Measurements from ENCODE around the gene XNDC1N.
A peak's percentile ranks its signal among the peaks of the same experiment; 100 is the strongest.
"Not testable (repeated sequence)": the region's sequence is repeated elsewhere in the genome, so short reads cannot be mapped to it uniquely, and the experiment has no call there.

The XNDC1N gene

DNA sequence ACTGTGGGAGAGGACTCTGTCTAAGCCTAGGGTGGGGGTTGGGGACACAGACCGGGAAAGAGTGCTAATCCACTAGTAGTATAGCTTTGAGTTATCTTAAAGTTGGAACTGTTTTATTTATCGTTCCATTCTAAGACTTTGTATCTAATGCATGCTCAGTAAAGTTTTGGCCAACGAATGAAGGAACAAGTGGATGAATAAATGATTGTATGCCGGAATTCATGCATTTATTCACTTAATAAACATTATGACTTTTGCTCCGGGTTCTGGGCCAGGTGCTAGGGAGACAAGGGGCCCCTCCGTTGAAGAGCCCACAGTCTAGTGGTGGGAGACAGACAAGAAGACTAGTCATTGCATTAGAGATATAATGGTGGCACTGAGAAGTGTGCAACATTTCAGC, 1.1 kb upstream of the XNDC1N start:
- TF ChIP-seq SUZ12 (IDR thresholded peaks at IDR 0.05) (no peak), L3MBTL2 (conservative IDR thresholded peaks at IDR 0.05) (no peak), FOXM1 (IDR thresholded peaks at IDR 0.05; ENCODE audit: borderline replicate concordance) (no peak), BHLHE40 (IDR thresholded peaks at IDR 0.05; ENCODE audit: borderline replicate concordance) (no peak), SP1 (IDR thresholded peaks at IDR 0.05) (no peak), TARDBP (IDR thresholded peaks at IDR 0.05) (no peak)
- CTCF ChIA-PET, result no interaction called here
- no peak for DNase-seq (ENCODE audit: extremely low spot score)
- POLR2A ChIA-PET, result interaction anchor here (0.8 to 2.9 kb wide), 5 partner anchors 9 to 36 kb away, joined by 3 to 16 read pairs (median 4); no protein-coding TSS in a partner anchor

- ChIA-PET CTCF (no interaction called here), POLR2A (interaction anchor here (0.8 to 2.9 kb wide), 6 partner anchors 9 to 36 kb away, joined by 3 to 16 read pairs (median 4); no protein-coding TSS in a partner anchor)
- DNase-seq (ENCODE audit: extremely low spot score), result peak; percentile 96
- no peak for TF ChIP-seq SUZ12 (IDR thresholded peaks at IDR 0.05)
- TF ChIP-seq NFRKB (IDR thresholded peaks at IDR 0.05), result no peak
- peak; percentile 72 for TF ChIP-seq FOXK2 (IDR thresholded peaks at IDR 0.05)
- TF ChIP-seq L3MBTL2 (conservative IDR thresholded peaks at IDR 0.05), result no peak
- no peak for TF ChIP-seq HDGF (IDR thresholded peaks at IDR 0.05; ENCODE audit: borderline replicate concordance)
- TF ChIP-seq TARDBP (IDR thresholded peaks at IDR 0.05), result no peak
- no peak for TF ChIP-seq LEF1 (IDR thresholded peaks at IDR 0.05; ENCODE audit: borderline replicate concordance)
- TF ChIP-seq ELF4 (IDR thresholded peaks at IDR 0.05), result no peak
- TF ChIP-seq FOXA1 (IDR thresholded peaks at IDR 0.05), result no peak
- TF ChIP-seq CTBP1 (IDR thresholded peaks at IDR 0.05; ENCODE audit: borderline replicate concordance), result no peak
- TF ChIP-seq ARNT (IDR thresholded peaks at IDR 0.05), result no peak
- no peak for TF ChIP-seq SP1 (IDR thresholded peaks at IDR 0.05)
- TF ChIP-seq FOXM1 (IDR thresholded peaks at IDR 0.05; ENCODE audit: borderline replicate concordance), result peak; percentile 39; the same call in 1 of the 2 replicates
Observed at GRCh38 chr11:71928737-71929443, 496 bp upstream of the XNDC1N start, which contains the start of gene RNF121. Gene RNF121 (plus strand): TSS chr11:71929046. CDS start chr11:71929062, 16 bp downstream.

GRCh38 chr11:71917646-71918140, 10.7 kb downstream of the XNDC1N start:
- CTCF ChIA-PET, result no interaction called here
- DNase-seq (ENCODE audit: extremely low spot score), result no peak

DNA sequence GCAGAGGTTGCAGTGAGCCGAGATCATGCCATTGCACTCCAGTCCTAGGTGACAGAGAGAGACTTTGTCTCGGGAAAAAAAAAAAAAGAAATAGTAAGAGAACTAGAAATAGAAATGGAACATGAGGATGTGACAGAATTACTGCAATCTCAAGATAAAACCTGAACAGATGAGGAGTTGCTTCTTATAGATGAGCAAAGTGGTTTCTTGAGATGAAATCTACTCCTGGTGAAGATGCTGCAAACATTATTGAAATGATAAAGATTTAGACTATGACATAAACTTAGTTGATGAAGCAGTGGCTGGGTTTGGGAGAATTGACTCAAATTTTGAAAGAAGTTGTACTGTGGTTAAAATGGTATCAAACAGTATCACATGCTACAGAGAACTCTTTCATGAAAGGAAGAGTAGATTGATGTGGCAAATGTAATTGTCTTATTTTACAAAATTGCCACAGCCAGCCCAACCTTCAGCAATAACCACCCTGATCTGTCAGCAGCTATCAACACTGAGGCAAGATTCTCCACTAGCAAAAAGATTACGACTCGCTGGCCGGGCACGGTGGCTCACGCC, 13.7 kb downstream of the XNDC1N start:
- ChIA-PET CTCF (no interaction called here), POLR2A (interaction anchor here (1.2 kb wide), 1 partner anchor 14 kb away, joined by 4 read pairs; the partner anchor contains the start of gene RNF121)
- DNase-seq (ENCODE audit: extremely low spot score), result no peak

More at GRCh38 chr11:71917646-71918140, 10.7 kb downstream of the XNDC1N start:
- POLR2A ChIA-PET, result no interaction called here
- TF ChIP-seq CTBP1 (IDR thresholded peaks at IDR 0.05; ENCODE audit: borderline replicate concordance) (no peak), PKNOX1 (IDR thresholded peaks at IDR 0.05) (no peak), HDGF (IDR thresholded peaks at IDR 0.05; ENCODE audit: borderline replicate concordance) (no peak)

DNA sequence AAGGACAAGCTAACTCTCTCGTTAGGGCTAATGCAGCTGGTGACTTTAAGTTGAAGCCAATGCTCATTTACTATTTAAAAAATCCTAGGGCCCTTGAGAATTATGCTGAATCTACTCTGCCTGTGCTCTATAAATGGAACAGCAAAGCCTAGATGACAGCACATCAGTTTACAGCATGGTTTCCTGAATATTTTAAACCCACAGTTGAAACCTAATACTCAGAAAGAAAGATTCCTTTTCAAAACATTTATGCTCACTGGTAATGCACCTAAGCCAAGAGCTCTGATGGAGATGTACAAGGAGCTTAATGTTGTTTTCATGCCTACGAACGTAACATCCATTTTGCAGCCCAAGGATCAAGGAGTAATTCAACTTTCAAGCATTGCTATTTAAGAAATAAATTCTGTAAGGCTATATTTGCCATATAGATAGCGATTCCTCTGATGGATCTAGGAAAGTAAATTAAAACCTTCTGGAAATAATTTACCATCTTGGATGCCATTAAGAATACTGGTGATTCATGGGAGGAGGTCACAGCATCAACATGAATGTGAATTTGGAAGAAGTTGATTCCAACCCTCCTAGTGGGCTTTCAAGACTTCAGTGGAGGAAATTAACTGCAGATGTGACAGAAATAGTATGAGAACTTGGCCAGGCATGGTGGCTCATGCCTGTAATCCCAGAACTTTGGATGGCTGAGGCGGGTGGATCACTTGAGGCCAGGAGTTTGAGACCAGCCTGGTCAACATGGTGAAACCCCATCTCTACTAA, 14.5 kb downstream of the XNDC1N start:
- POLR2A ChIA-PET, result no interaction called here
- TF ChIP-seq FOXK2 (IDR thresholded peaks at IDR 0.05) (no peak), BHLHE40 (IDR thresholded peaks at IDR 0.05; ENCODE audit: borderline replicate concordance) (no peak), FOXA1 (IDR thresholded peaks at IDR 0.05) (no peak), L3MBTL2 (conservative IDR thresholded peaks at IDR 0.05) (no peak), SP1 (IDR thresholded peaks at IDR 0.05) (no peak), ZNF384 (IDR thresholded peaks at IDR 0.05) (no peak), NFRKB (IDR thresholded peaks at IDR 0.05) (no peak), CTBP1 (IDR thresholded peaks at IDR 0.05; ENCODE audit: borderline replicate concordance) (no peak), ELF4 (IDR thresholded peaks at IDR 0.05) (no peak), TARDBP (IDR thresholded peaks at IDR 0.05) (no peak), LEF1 (IDR thresholded peaks at IDR 0.05; ENCODE audit: borderline replicate concordance) (no peak), PKNOX1 (IDR thresholded peaks at IDR 0.05) (no peak), FOXM1 (IDR thresholded peaks at IDR 0.05; ENCODE audit: borderline replicate concordance) (no peak), HDGF (IDR thresholded peaks at IDR 0.05; ENCODE audit: borderline replicate concordance) (no peak), SUZ12 (IDR thresholded peaks at IDR 0.05) (no peak), ARNT (IDR thresholded peaks at IDR 0.05) (no peak)
- no peak for DNase-seq (ENCODE audit: extremely low spot score)
- CTCF ChIA-PET, result no interaction called here

More for the DNA sequence above, 13.7 kb downstream of the XNDC1N start:
- no peak for TF ChIP-seq ARNT (IDR thresholded peaks at IDR 0.05)
- TF ChIP-seq FOXM1 (IDR thresholded peaks at IDR 0.05; ENCODE audit: borderline replicate concordance), result no peak
- no peak for TF ChIP-seq L3MBTL2 (conservative IDR thresholded peaks at IDR 0.05)
- TF ChIP-seq LEF1 (IDR thresholded peaks at IDR 0.05; ENCODE audit: borderline replicate concordance), result no peak
- no peak for TF ChIP-seq NFRKB (IDR thresholded peaks at IDR 0.05)
- no peak for TF ChIP-seq SUZ12 (IDR thresholded peaks at IDR 0.05)
- TF ChIP-seq TARDBP (IDR thresholded peaks at IDR 0.05), result no peak
- TF ChIP-seq ELF4 (IDR thresholded peaks at IDR 0.05), result no peak
- no peak for TF ChIP-seq ZNF384 (IDR thresholded peaks at IDR 0.05)
- no peak for TF ChIP-seq FOXA1 (IDR thresholded peaks at IDR 0.05)
- no peak for TF ChIP-seq BHLHE40 (IDR thresholded peaks at IDR 0.05; ENCODE audit: borderline replicate concordance)
- no peak for TF ChIP-seq HDGF (IDR thresholded peaks at IDR 0.05; ENCODE audit: borderline replicate concordance)
- no peak for TF ChIP-seq FOXK2 (IDR thresholded peaks at IDR 0.05)
- no peak for TF ChIP-seq PKNOX1 (IDR thresholded peaks at IDR 0.05)
- no peak for TF ChIP-seq SP1 (IDR thresholded peaks at IDR 0.05)

DNA sequence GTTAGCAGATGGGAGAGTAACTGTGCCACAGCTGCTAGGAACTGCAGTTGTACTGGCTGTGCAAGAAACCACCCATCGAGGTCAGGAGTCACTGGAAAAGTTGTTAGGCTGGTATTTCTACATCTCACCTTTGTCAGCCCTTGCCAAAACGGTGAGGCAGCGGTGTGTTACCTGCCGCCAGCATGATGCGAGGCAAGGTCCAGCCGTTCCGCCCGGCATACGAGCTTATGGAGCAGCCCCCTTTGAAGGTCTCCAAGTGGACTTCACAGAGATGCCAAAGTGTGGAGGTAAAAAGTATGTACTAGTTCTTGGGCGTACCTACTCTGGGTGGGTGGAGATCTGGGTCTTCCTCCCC, 16.4 kb downstream of the XNDC1N start:
- DNase-seq (ENCODE audit: extremely low spot score); POLR2A ChIA-PET; CTCF ChIA-PET: not testable (repeated sequence)

- DNase-seq (ENCODE audit: extremely low spot score); CTCF ChIA-PET; POLR2A ChIA-PET: not testable (repeated sequence)
Observed at GRCh38 chr11:71911321-71911985, 16.9 kb downstream of the XNDC1N start.

DNA sequence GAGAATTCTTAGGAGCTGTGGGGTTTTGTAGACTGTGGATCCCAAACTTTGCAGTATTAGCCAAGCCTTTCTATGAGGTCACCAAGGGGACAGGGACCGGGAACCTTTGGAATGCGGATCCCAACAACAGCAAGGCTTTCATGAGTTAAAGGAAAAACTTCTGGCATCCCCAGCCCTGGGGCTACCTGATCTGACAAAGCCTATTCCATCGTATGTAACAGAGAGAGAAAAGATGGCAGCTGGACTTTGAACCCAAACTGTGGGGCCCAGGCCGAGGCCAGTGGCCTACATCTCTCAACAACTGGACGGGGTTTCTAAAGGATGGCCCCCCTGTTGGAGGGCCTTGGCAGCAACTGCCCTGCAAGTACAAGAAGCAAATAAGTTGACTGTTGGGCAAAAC, 17.6 kb downstream of the XNDC1N start:
- DNase-seq (ENCODE audit: extremely low spot score); CTCF ChIA-PET; POLR2A ChIA-PET: not testable (repeated sequence)
